ENCODE results near the gene THRB.

The THRB gene

GRCh38 chr3:24375947-24376384 lies 118.7 kb downstream of the THRB start:
- Mint-ChIP-seq H3K9me3 (peaks cover 4% of the 10 kb centered on the region), H3K27ac (no peak overlapping the region), H3K4me1 (no peaks in the 10 kb centered on the region), H3K4me3 (no peak overlapping the region), H3K36me3 (no peaks in the 10 kb centered on the region)
- DNase-seq (ENCODE audit: low spot score in 2 of 2): no peak
- no peak for ATAC-seq

GRCh38 chr3:24374801-24375200 lies 119.8 kb downstream of the THRB start:
- no peak overlapping the region for H3K27ac Mint-ChIP-seq
- DNase-seq (ENCODE audit: low spot score in 2 of 2) (no peak), ATAC-seq (no peak)
- H3K9me3 Mint-ChIP-seq: no peaks in the 10 kb centered on the region
- H3K4me1 Mint-ChIP-seq: no peaks in the 10 kb centered on the region
- no peak overlapping the region for H3K4me3 Mint-ChIP-seq
- no peaks in the 10 kb centered on the region for H3K36me3 Mint-ChIP-seq

- ATAC-seq (no peak), DNase-seq (ENCODE audit: low spot score in 2 of 2) (no peak)
- Mint-ChIP-seq H3K4me3 (no peak overlapping the region), H3K4me1 (no peaks in the 10 kb centered on the region), H3K9me3 (no peaks in the 10 kb centered on the region), H3K27ac (no peak overlapping the region), H3K36me3 (no peaks in the 10 kb centered on the region)
Observed at GRCh38 chr3:24373198-24373959, 121.3 kb downstream of the THRB start.

GRCh38 chr3:24372559-24373197 lies 122.0 kb downstream of the THRB start:
- H3K9me3 Mint-ChIP-seq: no peaks in the 10 kb centered on the region
- DNase-seq (ENCODE audit: low spot score in 2 of 2) (no peak), ATAC-seq (no peak)

GRCh38 chr3:24370352-24371090 lies 124.1 kb downstream of the THRB start:
- Mint-ChIP-seq H3K27ac (no peak overlapping the region), H3K4me1 (no peaks in the 10 kb centered on the region)

More at GRCh38 chr3:24372559-24373197, 122.0 kb downstream of the THRB start:
- H3K4me1 Mint-ChIP-seq: no peaks in the 10 kb centered on the region
- no peak overlapping the region for H3K4me3 Mint-ChIP-seq
- no peaks in the 10 kb centered on the region for H3K36me3 Mint-ChIP-seq
- no peak overlapping the region for H3K27ac Mint-ChIP-seq

GRCh38 chr3:24368605-24369004 lies 126.0 kb downstream of the THRB start:
- ATAC-seq: no peak
- no peak overlapping the region for H3K4me3 Mint-ChIP-seq
- H3K9me3 Mint-ChIP-seq: peaks cover 3% of the 10 kb centered on the region
- no peaks in the 10 kb centered on the region for H3K36me3 Mint-ChIP-seq
- H3K4me1 Mint-ChIP-seq: no peaks in the 10 kb centered on the region
- H3K27ac Mint-ChIP-seq: no peak overlapping the region
- no peak for DNase-seq (ENCODE audit: low spot score in 2 of 2)

More at GRCh38 chr3:24370352-24371090, 124.1 kb downstream of the THRB start:
- Mint-ChIP-seq H3K9me3 (peaks cover 3% of the 10 kb centered on the region), H3K4me3 (no peak overlapping the region), H3K36me3 (no peaks in the 10 kb centered on the region)
- no peak for ATAC-seq
- no peak for DNase-seq (ENCODE audit: low spot score in 2 of 2)

- no peak overlapping the region for H3K4me3 Mint-ChIP-seq
- ATAC-seq (no peak), DNase-seq (ENCODE audit: low spot score in 2 of 2) (no peak)
- peaks cover 3% of the 10 kb centered on the region for H3K9me3 Mint-ChIP-seq
- H3K27ac Mint-ChIP-seq: no peak overlapping the region
- no peaks in the 10 kb centered on the region for H3K4me1 Mint-ChIP-seq
- no peaks in the 10 kb centered on the region for H3K36me3 Mint-ChIP-seq
Observed at GRCh38 chr3:24367664-24368264, 126.9 kb downstream of the THRB start.

GRCh38 chr3:24367216-24367615 lies 127.4 kb downstream of the THRB start:
- H3K36me3 Mint-ChIP-seq: no peaks in the 10 kb centered on the region
- no peak overlapping the region for H3K27ac Mint-ChIP-seq
- peaks cover 5% of the 10 kb centered on the region for H3K9me3 Mint-ChIP-seq
- no peaks in the 10 kb centered on the region for H3K4me1 Mint-ChIP-seq
- no peak overlapping the region for H3K4me3 Mint-ChIP-seq
- ATAC-seq: no peak
- DNase-seq (ENCODE audit: low spot score in 2 of 2): no peak

- H3K27ac Mint-ChIP-seq: no peak overlapping the region
Observed at GRCh38 chr3:24365168-24365567, 129.5 kb downstream of the THRB start.

GRCh38 chr3:24364359-24364758 lies 130.3 kb downstream of the THRB start:
- ATAC-seq (no peak), DNase-seq (ENCODE audit: low spot score in 2 of 2) (no peak)
- Mint-ChIP-seq H3K9me3 (peaks cover 7% of the 10 kb centered on the region), H3K36me3 (no peaks in the 10 kb centered on the region), H3K27ac (no peak overlapping the region), H3K4me1 (no peaks in the 10 kb centered on the region), H3K4me3 (no peak overlapping the region)

More at GRCh38 chr3:24365168-24365567, 129.5 kb downstream of the THRB start:
- ATAC-seq (no peak), DNase-seq (ENCODE audit: low spot score in 2 of 2) (no peak)
- no peaks in the 10 kb centered on the region for H3K4me1 Mint-ChIP-seq
- peaks cover 7% of the 10 kb centered on the region for H3K9me3 Mint-ChIP-seq
- no peaks in the 10 kb centered on the region for H3K36me3 Mint-ChIP-seq
- H3K4me3 Mint-ChIP-seq: no peak overlapping the region

GRCh38 chr3:24363242-24363641 lies 131.4 kb downstream of the THRB start:
- Mint-ChIP-seq H3K4me1 (no peaks in the 10 kb centered on the region), H3K9me3 (peaks cover 10% of the 10 kb centered on the region), H3K4me3 (no peak overlapping the region), H3K36me3 (no peaks in the 10 kb centered on the region), H3K27ac (no peak overlapping the region)
- ATAC-seq (no peak), DNase-seq (ENCODE audit: low spot score in 2 of 2) (no peak)

GRCh38 chr3:24361623-24362022 lies 133.0 kb downstream of the THRB start:
- ATAC-seq (no peak), DNase-seq (ENCODE audit: low spot score in 2 of 2) (no peak)
- Mint-ChIP-seq H3K27ac (no peak overlapping the region), H3K9me3 (peaks cover 8% of the 10 kb centered on the region), H3K36me3 (no peaks in the 10 kb centered on the region), H3K4me1 (no peaks in the 10 kb centered on the region), H3K4me3 (no peak overlapping the region)

GRCh38 chr3:24360957-24361356 lies 133.7 kb downstream of the THRB start:
- Mint-ChIP-seq H3K9me3 (peaks cover 8% of the 10 kb centered on the region), H3K27ac (no peak overlapping the region), H3K4me3 (no peak overlapping the region), H3K36me3 (no peaks in the 10 kb centered on the region), H3K4me1 (no peaks in the 10 kb centered on the region)
- ATAC-seq: no peak
- DNase-seq (ENCODE audit: low spot score in 2 of 2): no peak

GRCh38 chr3:24359645-24360462 lies 134.8 kb downstream of the THRB start:
- no peak overlapping the region for H3K27ac Mint-ChIP-seq
- DNase-seq (ENCODE audit: low spot score in 2 of 2) (no peak), ATAC-seq (no peak)
- no peaks in the 10 kb centered on the region for H3K36me3 Mint-ChIP-seq
- no peak overlapping the region for H3K4me3 Mint-ChIP-seq
- H3K4me1 Mint-ChIP-seq: no peaks in the 10 kb centered on the region
- peaks cover 8% of the 10 kb centered on the region for H3K9me3 Mint-ChIP-seq

GRCh38 chr3:24359102-24359501 lies 135.5 kb downstream of the THRB start:
- H3K9me3 Mint-ChIP-seq: peaks cover 12% of the 10 kb centered on the region
- ATAC-seq (no peak), DNase-seq (ENCODE audit: low spot score in 2 of 2) (no peak)
- no peaks in the 10 kb centered on the region for H3K36me3 Mint-ChIP-seq
- no peak overlapping the region for H3K27ac Mint-ChIP-seq
- no peak overlapping the region for H3K4me3 Mint-ChIP-seq
- H3K4me1 Mint-ChIP-seq: no peaks in the 10 kb centered on the region

Measured in stimulated activated effector memory CD8-positive, alpha-beta T cell treated with anti-CD3 and anti-CD28 coated beads, Interleukin-12 subunit alpha, Interleukin-12 subunit beta, amount 100 ng/mL, for 72 hours (primary cell).